Activated T-helper 2 cell treated with anti-CD3 and anti-CD28 coated beads, Interferon-gamma antibody, Interleukin-2, Interleukin-4, amounts not matched to agents 10 μg/mL and 5 μg/mL and 100 μg/mL, durations not matched to agents 14 hours and 24 hours and 36 hours (primary cell): ENCODE measurements around the gene FBXO34. TPM values are rescaled to one million over a fixed set of nuclear protein-coding genes. Genes with fewer than 3 reads are reported as not detected.

Source experiments
- DNase-seq: peaks from one replicate; pipeline ENCODE4 v3.0.0; 2021; ENCODE audit warnings: low spot score
- H3K27ac Mint-ChIP-seq: one replicate; pipeline ENCODE4 v1.8.0; 2021; ENCODE audit warnings: mixed read lengths
- H3K27me3 Mint-ChIP-seq: one replicate; pipeline ENCODE4 v1.8.0; 2021; ENCODE audit warnings: low read depth, mixed read lengths
- H3K36me3 Mint-ChIP-seq: one replicate; pipeline ENCODE4 v1.8.0; 2021; ENCODE audit warnings: low read depth, mixed read lengths
- H3K4me1 Mint-ChIP-seq: one replicate; pipeline ENCODE4 v1.8.0; 2021; ENCODE audit warnings: low read depth, mixed read lengths
- H3K4me3 Mint-ChIP-seq: one replicate; pipeline ENCODE4 v1.8.0; 2021; ENCODE audit warnings: low read depth, mild to moderate bottlenecking, moderate library complexity, mixed read lengths
- H3K9me3 Mint-ChIP-seq: one replicate; pipeline ENCODE4 v1.8.0; 2021; ENCODE audit warnings: mixed read lengths
- intact Hi-C: fragments of 100-400 bp; cut with micrococcal nuclease; formaldehyde crosslinking; loops from one replicate; pipeline ENCODE4 v1.15.1; 2023
- total RNA-seq: library from RNA; stranded (reverse); gene quantifications from 2 replicates; pipeline ENCODE4 v1.2.3, GENCODE V29; 2022

Gene FBXO34, protein sequence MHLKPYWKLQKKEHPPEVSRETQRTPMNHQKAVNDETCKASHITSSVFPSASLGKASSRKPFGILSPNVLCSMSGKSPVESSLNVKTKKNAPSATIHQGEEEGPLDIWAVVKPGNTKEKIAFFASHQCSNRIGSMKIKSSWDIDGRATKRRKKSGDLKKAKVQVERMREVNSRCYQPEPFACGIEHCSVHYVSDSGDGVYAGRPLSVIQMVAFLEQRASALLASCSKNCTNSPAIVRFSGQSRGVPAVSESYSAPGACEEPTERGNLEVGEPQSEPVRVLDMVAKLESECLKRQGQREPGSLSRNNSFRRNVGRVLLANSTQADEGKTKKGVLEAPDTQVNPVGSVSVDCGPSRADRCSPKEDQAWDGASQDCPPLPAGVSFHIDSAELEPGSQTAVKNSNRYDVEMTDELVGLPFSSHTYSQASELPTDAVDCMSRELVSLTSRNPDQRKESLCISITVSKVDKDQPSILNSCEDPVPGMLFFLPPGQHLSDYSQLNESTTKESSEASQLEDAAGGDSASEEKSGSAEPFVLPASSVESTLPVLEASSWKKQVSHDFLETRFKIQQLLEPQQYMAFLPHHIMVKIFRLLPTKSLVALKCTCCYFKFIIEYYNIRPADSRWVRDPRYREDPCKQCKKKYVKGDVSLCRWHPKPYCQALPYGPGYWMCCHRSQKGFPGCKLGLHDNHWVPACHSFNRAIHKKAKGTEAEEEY
- total RNA-seq = 19.7 and 23.0 TPM in 2 replicates

DNA sequence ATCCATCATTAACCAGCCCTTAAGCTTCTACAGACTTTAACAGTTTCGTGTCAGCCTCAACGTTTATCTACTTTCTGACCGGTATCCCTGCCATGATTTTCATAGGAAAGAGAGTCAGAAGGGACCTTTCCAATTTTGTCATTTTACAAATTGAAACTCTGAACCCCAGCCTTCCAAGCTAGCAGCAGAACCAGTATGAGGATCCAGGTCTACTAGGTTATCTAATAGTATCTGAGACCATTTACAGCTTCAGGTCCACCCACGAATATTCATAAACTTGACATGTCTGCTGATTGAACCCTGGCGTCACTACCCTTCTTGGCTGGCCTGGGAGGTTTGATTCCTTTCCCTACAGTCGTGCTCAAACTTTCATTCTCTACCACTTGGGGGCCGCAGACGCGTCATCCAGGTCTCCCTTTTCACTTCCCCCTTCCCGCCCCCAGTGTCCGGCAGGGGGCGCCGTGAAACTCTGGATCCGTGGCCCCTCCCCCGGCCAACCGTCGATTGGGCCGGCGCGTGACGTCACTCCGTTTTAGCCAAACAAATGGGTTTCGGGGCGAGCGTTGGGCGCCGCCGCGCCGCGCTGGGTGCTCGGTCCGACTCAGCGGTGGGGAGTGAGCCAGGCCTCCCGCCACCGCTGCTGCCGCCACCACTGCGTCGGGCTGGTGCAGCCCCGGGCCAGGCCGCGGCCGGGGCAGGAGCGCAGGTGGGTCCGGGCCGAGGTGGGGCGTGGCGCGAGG is at the start of gene FBXO34:
TSS of gene FBXO34 (plus strand) at position 590 of the 740 bp plus-strand sequence. CDS start 78,970 bp downstream, outside the sequence.
- intact Hi-C loops = loop anchor here (1.0 to 10.0 kb wide), 7 partner anchors 58 to 314 kb away; partner anchors contain the start of genes ATG14, DLGAP5 and KTN1
- peak; percentile 99 for DNase-seq
- Mint-ChIP-seq H3K9me3 (no peaks in the 10 kb centered on the region), H3K4me1 (peaks cover 40% of the 10 kb centered on the region), H3K4me3 (peak within 1 kb of the TSS; percentile 86), H3K36me3 (peaks cover 16% of the 10 kb centered on the region), H3K27ac (peak within 1 kb of the TSS; percentile 92), H3K27me3 (no peaks in the 10 kb centered on the region)

DNA sequence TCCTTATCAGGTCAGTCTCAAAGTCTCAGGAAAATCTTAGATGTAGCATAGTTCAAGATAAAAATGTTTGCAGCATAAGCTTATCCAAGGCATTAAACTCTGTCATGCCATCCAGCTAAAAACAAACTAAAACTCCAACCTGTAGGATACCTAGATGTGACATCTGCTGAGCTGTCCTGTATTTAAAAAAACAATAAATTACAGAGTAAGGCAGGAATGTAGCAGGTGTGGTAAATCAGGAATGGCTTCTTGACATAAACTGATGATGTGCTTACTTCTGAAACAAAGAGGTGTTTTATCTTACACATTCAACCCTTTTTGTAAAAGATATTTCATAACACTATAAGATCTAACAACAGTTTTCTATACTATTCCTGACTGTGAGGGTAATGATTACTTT is 49.3 kb upstream of the FBXO34 start:
- intact Hi-C loops = no loop called here
- Mint-ChIP-seq H3K36me3 (peaks cover 3% of the 10 kb centered on the region), H3K4me1 (peaks cover 3% of the 10 kb centered on the region), H3K27me3 (peaks cover 5% of the 10 kb centered on the region), H3K9me3 (peaks cover 9% of the 10 kb centered on the region), H3K27ac (no peak overlapping the region), H3K4me3 (no peak overlapping the region)
- no peak for DNase-seq

DNA sequence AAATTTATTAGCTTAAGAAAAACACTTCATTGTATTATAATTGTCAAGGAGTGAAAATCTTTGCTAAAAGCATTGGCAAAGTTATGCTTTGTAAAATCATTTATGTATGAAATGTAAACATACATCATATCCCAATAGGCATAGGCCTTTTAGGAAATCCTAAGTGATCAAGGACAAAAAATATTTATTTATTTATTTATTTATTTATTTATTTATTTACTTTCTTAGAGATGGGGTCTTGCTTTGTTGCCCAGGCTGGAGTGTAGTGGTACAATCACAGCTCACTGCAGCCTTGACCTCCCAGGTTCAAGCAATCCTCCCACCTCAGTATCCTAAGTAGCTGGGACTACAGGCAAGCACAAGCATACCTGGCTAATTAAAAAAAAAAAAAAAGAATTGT is 47.9 kb upstream of the FBXO34 start:
- Mint-ChIP-seq H3K36me3 (peaks cover 3% of the 10 kb centered on the region), H3K9me3 (peaks cover 10% of the 10 kb centered on the region), H3K4me3 (no peak overlapping the region), H3K4me1 (peaks cover 3% of the 10 kb centered on the region), H3K27ac (no peak overlapping the region), H3K27me3 (peaks cover 8% of the 10 kb centered on the region)
- no peak for DNase-seq
- intact Hi-C loops = no loop called here

DNA sequence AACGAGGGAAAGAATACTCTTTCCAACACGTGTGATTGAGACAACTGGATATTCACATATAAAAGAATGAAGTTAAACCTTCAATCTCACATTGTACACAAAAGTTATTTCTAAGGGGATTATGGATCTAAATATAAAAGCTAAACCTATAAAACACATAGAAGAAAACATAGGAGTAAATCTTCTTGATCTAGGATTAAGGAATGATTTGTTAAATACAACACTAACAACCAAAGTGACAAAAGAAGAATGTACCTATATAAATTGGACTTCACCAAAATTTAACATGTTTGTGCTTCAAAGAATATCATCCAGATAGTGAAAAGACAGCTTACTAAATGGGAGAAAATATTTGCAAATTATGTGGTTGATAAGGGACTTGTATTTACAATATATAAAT is 43.0 kb upstream of the FBXO34 start:
- Mint-ChIP-seq H3K36me3 (peaks cover 3% of the 10 kb centered on the region), H3K4me3 (no peak overlapping the region), H3K27ac (no peak overlapping the region), H3K4me1 (no peaks in the 10 kb centered on the region), H3K9me3 (peaks cover 10% of the 10 kb centered on the region), H3K27me3 (peaks cover 25% of the 10 kb centered on the region)
- no peak for DNase-seq
- intact Hi-C loops = no loop called here

DNA sequence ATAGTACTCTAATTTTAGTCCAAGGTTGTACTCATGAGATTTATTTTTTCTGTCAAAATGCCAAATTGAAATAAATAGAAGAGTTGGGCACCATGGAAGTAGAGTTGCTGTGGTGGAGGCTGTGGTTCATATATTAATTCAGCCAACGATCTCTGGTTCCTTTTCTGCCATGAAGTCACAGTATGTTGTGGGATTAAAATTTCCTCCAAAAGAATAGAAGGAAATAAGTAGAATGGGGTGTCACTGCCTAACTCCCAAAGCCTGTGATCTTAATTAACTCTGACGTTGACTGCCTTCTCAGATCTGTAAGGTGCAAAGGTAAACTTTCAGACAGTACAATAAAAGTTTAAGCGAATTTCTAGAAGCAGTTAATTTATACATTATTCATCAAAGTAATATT is 37.6 kb upstream of the FBXO34 start:
- Mint-ChIP-seq H3K36me3 (no peaks in the 10 kb centered on the region), H3K9me3 (no peaks in the 10 kb centered on the region), H3K27me3 (peaks cover 43% of the 10 kb centered on the region), H3K27ac (no peak overlapping the region), H3K4me3 (no peak overlapping the region), H3K4me1 (no peaks in the 10 kb centered on the region)
- intact Hi-C loops = no loop called here
- no peak for DNase-seq

DNA sequence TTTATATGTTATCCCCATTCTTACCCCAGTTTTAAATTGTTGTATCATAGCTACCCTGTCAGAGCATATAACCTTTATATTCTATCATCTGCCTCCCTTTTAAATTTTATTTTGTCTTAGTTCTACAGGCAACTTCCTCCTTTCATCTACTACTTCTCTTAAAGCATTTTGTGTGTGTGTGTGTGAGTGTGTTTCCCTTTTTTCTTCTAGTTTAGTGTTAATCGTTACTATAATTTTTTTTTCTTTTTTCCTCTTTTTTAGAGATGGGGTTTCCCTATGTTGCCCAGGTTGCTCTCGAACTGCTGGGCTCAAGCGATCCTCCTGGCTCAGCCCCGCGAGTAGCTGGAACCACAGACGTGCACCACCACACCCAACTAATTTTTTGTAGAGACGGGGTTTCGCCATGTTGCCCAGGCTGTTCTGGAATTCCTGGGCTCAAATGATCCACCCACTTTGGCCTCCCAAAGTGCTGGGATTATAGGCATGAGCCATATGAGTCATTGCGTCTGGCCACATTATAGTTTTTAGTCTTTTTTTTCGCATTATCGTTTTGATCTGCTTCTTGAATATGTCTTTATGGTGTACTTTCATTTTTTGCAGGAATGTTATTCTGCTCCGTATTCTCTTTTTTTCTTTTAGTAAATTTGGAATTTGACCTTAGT is 33.1 kb upstream of the FBXO34 start:
- H3K27me3 Mint-ChIP-seq = peaks cover 47% of the 10 kb centered on the region
- H3K36me3 Mint-ChIP-seq = no peaks in the 10 kb centered on the region
- H3K4me3 Mint-ChIP-seq = no peak overlapping the region
- intact Hi-C loops = no loop called here
- H3K4me1 Mint-ChIP-seq = peaks cover 2% of the 10 kb centered on the region
- H3K9me3 Mint-ChIP-seq = no peaks in the 10 kb centered on the region
- no peak overlapping the region for H3K27ac Mint-ChIP-seq
- no peak for DNase-seq

DNA sequence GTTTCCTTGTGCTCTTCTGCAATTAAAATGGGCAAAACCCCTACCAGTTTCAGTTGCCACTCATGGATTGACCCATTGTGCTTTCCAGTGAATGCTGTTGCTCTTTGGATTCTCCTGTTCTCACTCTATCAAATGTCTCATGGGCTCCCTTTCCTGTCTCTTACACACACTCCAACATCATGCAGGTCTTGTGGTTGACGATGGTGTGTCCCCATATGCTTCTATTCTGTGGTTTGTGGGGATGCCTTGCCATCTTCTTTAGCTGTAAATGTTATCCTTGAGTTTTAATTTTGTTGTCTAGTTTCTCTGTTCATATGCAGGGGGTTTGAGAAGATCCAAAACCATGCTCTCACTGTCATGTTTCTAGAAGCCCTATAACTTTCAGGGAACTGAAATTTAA is 31.9 kb upstream of the FBXO34 start:
- no peak for DNase-seq
- intact Hi-C loops = no loop called here
- Mint-ChIP-seq H3K27ac (no peak overlapping the region), H3K4me3 (no peak overlapping the region), H3K4me1 (peaks cover 2% of the 10 kb centered on the region), H3K36me3 (no peaks in the 10 kb centered on the region), H3K9me3 (no peaks in the 10 kb centered on the region), H3K27me3 (peaks cover 46% of the 10 kb centered on the region)

DNA sequence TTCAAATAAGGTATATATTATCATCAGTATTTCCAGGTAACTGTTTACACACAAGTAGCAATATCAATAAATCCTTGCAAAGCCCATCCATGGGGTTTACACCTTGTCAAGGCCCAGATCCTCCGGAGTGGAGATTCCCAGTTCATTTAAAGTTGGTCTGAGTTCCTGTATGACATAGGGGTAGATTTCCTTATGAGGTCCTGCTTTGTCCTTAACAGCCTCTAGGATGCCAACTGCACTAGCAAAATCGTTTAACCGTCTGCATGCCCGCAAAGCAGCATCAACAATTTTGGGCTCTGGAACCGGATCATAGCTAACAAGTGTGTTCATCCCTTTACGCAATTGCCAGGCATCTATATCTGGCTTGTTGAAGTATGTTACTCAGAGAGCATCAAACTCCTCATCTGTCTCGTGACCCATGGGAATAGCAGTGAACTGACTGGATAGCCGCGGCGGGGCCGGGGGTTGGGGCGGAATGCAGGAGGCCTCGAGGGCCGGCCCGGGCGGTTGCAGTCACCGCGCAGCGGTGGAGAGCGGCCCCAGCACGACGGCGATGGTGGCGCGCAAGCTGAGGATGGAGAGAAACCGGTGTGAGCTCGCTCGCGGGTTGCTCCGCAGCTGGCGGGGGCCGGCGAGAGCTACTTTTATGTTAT is 30.6 kb upstream of the FBXO34 start:
- no peak overlapping the region for H3K4me3 Mint-ChIP-seq
- peaks cover 40% of the 10 kb centered on the region for H3K27me3 Mint-ChIP-seq
- H3K36me3 Mint-ChIP-seq = no peaks in the 10 kb centered on the region
- H3K9me3 Mint-ChIP-seq = no peaks in the 10 kb centered on the region
- DNase-seq = no peak
- intact Hi-C loops = no loop called here
- H3K27ac Mint-ChIP-seq = no peak overlapping the region
- H3K4me1 Mint-ChIP-seq = peaks cover 2% of the 10 kb centered on the region

DNA sequence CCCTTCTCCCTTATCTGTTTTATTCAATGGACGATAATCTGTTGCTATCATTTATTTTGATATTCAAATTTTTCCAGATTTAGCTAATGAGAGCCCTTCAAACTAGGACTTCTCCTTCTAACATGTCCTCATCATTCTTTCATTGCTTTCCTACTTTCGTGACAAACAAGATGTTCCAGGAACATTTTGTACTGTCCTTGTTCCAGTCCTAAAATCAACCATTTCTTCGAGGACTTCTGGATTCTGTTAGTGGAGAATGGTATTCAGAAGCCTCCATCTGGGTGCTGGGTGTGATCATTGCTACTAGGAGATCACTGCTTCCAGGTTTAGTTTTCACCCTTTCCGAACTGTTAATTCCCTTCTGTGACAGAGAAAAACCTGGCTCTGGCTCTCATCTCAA is 29.5 kb upstream of the FBXO34 start:
- Mint-ChIP-seq H3K4me3 (no peak overlapping the region), H3K9me3 (no peaks in the 10 kb centered on the region), H3K27me3 (peaks cover 38% of the 10 kb centered on the region), H3K36me3 (no peaks in the 10 kb centered on the region), H3K4me1 (peaks cover 2% of the 10 kb centered on the region), H3K27ac (no peak overlapping the region)
- intact Hi-C loops = no loop called here
- no peak for DNase-seq

DNA sequence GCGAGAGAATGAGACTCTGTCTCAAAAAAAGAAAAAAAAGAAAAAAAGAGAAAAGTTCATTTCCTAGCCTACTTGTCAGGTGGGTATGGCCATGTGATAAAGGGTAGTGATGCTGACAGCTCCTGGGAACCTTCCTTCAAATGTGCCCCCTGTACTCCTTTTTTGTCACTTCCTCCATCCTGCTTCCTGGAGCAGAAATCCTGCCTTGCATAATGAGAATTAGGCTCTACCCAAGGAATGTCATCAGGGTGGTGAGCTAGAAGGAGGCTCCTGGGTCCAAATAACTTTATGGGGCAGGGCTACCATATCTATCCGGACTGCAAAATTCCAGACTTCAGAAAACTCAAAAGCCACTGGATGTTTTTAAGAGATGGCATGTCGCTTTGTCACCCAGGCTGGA is 27.8 kb upstream of the FBXO34 start:
- no peaks in the 10 kb centered on the region for H3K36me3 Mint-ChIP-seq
- H3K4me1 Mint-ChIP-seq = peaks cover 2% of the 10 kb centered on the region
- DNase-seq = no peak
- no peak overlapping the region for H3K4me3 Mint-ChIP-seq
- H3K9me3 Mint-ChIP-seq = no peaks in the 10 kb centered on the region
- no peak overlapping the region for H3K27ac Mint-ChIP-seq
- intact Hi-C loops = no loop called here
- peaks cover 47% of the 10 kb centered on the region for H3K27me3 Mint-ChIP-seq

DNA sequence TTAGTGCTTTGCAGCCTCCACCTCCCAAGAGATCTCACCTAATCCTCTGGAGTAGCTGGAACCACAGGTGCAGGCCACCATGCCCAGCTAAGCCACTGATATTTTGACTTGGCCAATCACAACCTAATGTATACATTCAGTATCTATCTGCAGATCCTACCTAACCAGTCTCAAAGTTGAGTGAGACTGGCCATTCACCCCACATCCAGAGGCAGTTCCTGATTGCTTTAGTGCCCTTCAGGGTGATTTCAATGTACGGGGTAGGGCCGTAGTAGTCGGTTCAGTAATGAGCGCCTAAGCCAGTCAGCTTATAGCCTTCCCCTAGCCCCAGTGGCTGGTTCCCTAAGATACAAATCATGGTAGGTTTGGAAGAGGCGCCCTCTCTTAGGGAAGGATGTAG is 27.4 kb upstream of the FBXO34 start:
- intact Hi-C loops = no loop called here
- H3K4me3 Mint-ChIP-seq = no peak overlapping the region
- H3K27me3 Mint-ChIP-seq = peaks cover 47% of the 10 kb centered on the region
- H3K27ac Mint-ChIP-seq = no peak overlapping the region
- H3K36me3 Mint-ChIP-seq = no peaks in the 10 kb centered on the region
- no peak for DNase-seq
- H3K4me1 Mint-ChIP-seq = peaks cover 2% of the 10 kb centered on the region
- no peaks in the 10 kb centered on the region for H3K9me3 Mint-ChIP-seq

DNA sequence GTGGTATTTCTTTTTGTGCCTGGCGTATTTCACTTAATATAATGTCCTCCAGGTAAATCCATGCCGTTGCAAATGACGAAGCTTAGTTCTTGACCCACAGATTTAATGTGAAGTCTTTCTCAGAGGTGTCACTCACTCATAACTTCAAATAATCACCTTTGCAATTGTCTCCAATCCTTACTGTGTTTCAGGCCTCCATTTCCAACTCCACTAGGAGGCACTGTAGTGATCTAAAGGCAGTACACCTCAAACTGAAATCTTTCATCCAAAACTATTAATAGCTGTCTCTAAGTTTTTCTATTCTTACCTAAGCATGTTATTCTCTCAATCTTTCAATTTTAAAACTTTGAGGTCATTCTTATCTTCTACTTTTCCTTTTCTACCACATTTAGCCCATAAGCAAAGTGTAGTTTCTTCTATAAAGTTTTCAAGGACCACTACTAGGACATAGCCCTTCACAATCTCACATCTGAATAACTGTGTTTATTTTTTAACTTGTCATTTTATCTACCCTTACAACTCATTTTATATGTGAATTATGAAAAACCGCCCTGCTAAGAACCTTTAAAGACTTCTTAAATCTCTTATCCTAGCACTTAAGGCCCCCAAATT is 25.5 kb upstream of the FBXO34 start:
- H3K4me3 Mint-ChIP-seq = no peak overlapping the region
- H3K36me3 Mint-ChIP-seq = no peaks in the 10 kb centered on the region
- H3K4me1 Mint-ChIP-seq = no peaks in the 10 kb centered on the region
- no peaks in the 10 kb centered on the region for H3K9me3 Mint-ChIP-seq
- H3K27me3 Mint-ChIP-seq = peaks cover 43% of the 10 kb centered on the region
- H3K27ac Mint-ChIP-seq = no peak overlapping the region
- intact Hi-C loops = loop anchor here (1.0 to 2.0 kb wide), 2 partner anchors 109 to 185 kb away; no protein-coding TSS in a partner anchor
- DNase-seq = no peak
